Measurements from ENCODE around the gene B3GNT8.
"Not testable (repeated sequence)": the region's sequence is repeated elsewhere in the genome, so short reads cannot be mapped to it uniquely, and the experiment has no call there.

B3GNT8 gene

GRCh38 chr19:41426952-41427646 is at the start of gene B3GNT8:
TSS of gene B3GNT8 (minus strand) at chr19:41427374. CDS start at chr19:41426778, 596 bp downstream.
- DNase-seq, result peak in 4 of 6 experiments; percentile 11 to 28 (median 21)

- no peak for DNase-seq
Observed at GRCh38 chr19:41476583-41476982, 49.4 kb upstream of the B3GNT8 start.

GRCh38 chr19:41463257-41464256 is 36.4 kb upstream of the B3GNT8 start:
- DNase-seq, result not testable (repeated sequence)

GRCh38 chr19:41462497-41462896 is 35.3 kb upstream of the B3GNT8 start:
- no peak for DNase-seq

GRCh38 chr19:41457241-41457640 is 30.1 kb upstream of the B3GNT8 start:
- DNase-seq, result peak in 3 of 6 experiments; percentile 33 to 49 (median 44)

GRCh38 chr19:41456342-41456918 is 29.3 kb upstream of the B3GNT8 start:
- DNase-seq, result no peak

GRCh38 chr19:41455936-41456335 is 28.8 kb upstream of the B3GNT8 start:
- no peak for DNase-seq

GRCh38 chr19:41452584-41453275 is 25.6 kb upstream of the B3GNT8 start:
- no peak for DNase-seq

GRCh38 chr19:41449865-41450178 is 22.6 kb upstream of the B3GNT8 start:
- no peak for DNase-seq

GRCh38 chr19:41449079-41449864 is 22.1 kb upstream of the B3GNT8 start:
- DNase-seq, result peak in 5 of 6 experiments; percentile 54 to 81 (median 66)

GRCh38 chr19:41447732-41448332 is 20.7 kb upstream of the B3GNT8 start:
- DNase-seq, result no peak

GRCh38 chr19:41445575-41445974 is 18.4 kb upstream of the B3GNT8 start:
- no peak for DNase-seq

- DNase-seq, result no peak
Observed at GRCh38 chr19:41443813-41444455, 16.8 kb upstream of the B3GNT8 start.

GRCh38 chr19:41442473-41443355 is 15.5 kb upstream of the B3GNT8 start, which contains the start of gene ERICH4:
TSS of gene ERICH4 (plus strand) at chr19:41443156. CDS start at chr19:41443170, 14 bp downstream.
- DNase-seq, result no peak

GRCh38 chr19:41441321-41441945 is 14.3 kb upstream of the B3GNT8 start:
- DNase-seq, result no peak

- peak; percentile 77 to 92 (median 89) for DNase-seq
Observed at GRCh38 chr19:41439441-41440222, 12.5 kb upstream of the B3GNT8 start, which contains the start of gene DMAC2. TSS of gene DMAC2 (minus strand) at chr19:41439912. CDS start at chr19:41439899, 13 bp downstream.

GRCh38 chr19:41437944-41438574 is 10.9 kb upstream of the B3GNT8 start:
- no peak for DNase-seq

- DNase-seq, result no peak
Observed at GRCh38 chr19:41436674-41436951, 9.4 kb upstream of the B3GNT8 start.
